Activated CD4-positive, alpha-beta T cell treated with anti-CD3 and anti-CD28 coated beads, Interleukin-2, amount 10 ng/mL, durations not matched to agents 7 days and 5 days (primary cell): Measurements from ENCODE around the gene SCRN2. TPM values are rescaled to one million over a fixed set of nuclear protein-coding genes. Genes with fewer than 3 reads are reported as not detected.
A peak's percentile ranks its signal among the peaks of the same experiment; 100 is the strongest.

Experiments used
- CTCF ChIA-PET: fragments of 350-600 bp; sonication (Branson Sonifier 250); formaldehyde crosslinking; loops from one replicate; lab custom pipeline; 2021; ENCODE audit warnings: antibody characterized with exemption; lab: Charles Lee
- POLR2A ChIA-PET: fragments of 350-600 bp; sonication (Branson Sonifier 250); formaldehyde crosslinking; loops from one replicate; lab custom pipeline; 2021; ENCODE audit warnings: antibody characterized with exemption; lab: Charles Lee
- DNase-seq: peaks from one replicate; pipeline ENCODE4 v3.0.0-alpha.2; 2020
- H3K27ac Mint-ChIP-seq: one replicate; pipeline ENCODE4 v1.8.0; 2021; ENCODE audit warnings: mild to moderate bottlenecking, moderate library complexity, mixed read lengths
- H3K27me3 Mint-ChIP-seq: one replicate; pipeline ENCODE4 v1.8.0; 2021; ENCODE audit warnings: mixed read lengths
- H3K36me3 Mint-ChIP-seq: one replicate; pipeline ENCODE4 v1.8.0; 2021; ENCODE audit warnings: low read depth, mixed read lengths
- H3K4me1 Mint-ChIP-seq: one replicate; pipeline ENCODE4 v1.8.0; 2021; ENCODE audit warnings: mixed read lengths
- H3K4me3 Mint-ChIP-seq: one replicate; pipeline ENCODE4 v1.8.0; 2021; ENCODE audit warnings: mild to moderate bottlenecking, moderate library complexity, mixed read lengths
- H3K9me3 Mint-ChIP-seq: one replicate; pipeline ENCODE4 v1.8.0; 2021; ENCODE audit warnings: mixed read lengths
- total RNA-seq, 2 experiments: library from RNA; stranded (reverse); gene quantifications; one replicate each; pipeline ENCODE4 v1.2.3, GENCODE V29; 2021

SCRN2 gene
- total RNA-seq, 2 experiments from 2014 or later: 26.8 to 33.2 TPM

GRCh38 chr17:47866941-47867340 is 25.9 kb upstream of the SCRN2 start:
- POLR2A ChIA-PET: no interaction called here
- Mint-ChIP-seq H3K4me1 (peaks cover 26% of the 10 kb centered on the region), H3K4me3 (no peak overlapping the region), H3K36me3 (no peaks in the 10 kb centered on the region), H3K27ac (no peak overlapping the region), H3K9me3 (peaks cover 2% of the 10 kb centered on the region), H3K27me3 (peaks cover 25% of the 10 kb centered on the region)
- CTCF ChIA-PET: interaction anchor here (0.6 kb wide), 2 partner anchors 123 to 246 kb away, joined by 3 read pairs; no protein-coding TSS in a partner anchor
- no peak for DNase-seq

- POLR2A ChIA-PET: interaction anchor here (0.6 kb wide), 1 partner anchor 19 kb away, joined by 4 read pairs; no protein-coding TSS in a partner anchor
- Mint-ChIP-seq H3K9me3 (peaks cover 2% of the 10 kb centered on the region), H3K27ac (no peak overlapping the region), H3K4me3 (no peak overlapping the region), H3K4me1 (peaks cover 26% of the 10 kb centered on the region), H3K36me3 (no peaks in the 10 kb centered on the region), H3K27me3 (peaks cover 13% of the 10 kb centered on the region)
- CTCF ChIA-PET: interaction anchor here (1.0 to 1.9 kb wide), 6 partner anchors 18 to 759 kb away, joined by 3 to 7 read pairs (median 4); partner anchors contain the start of gene SCRN2
- peak; percentile 17 for DNase-seq
Observed at GRCh38 chr17:47864791-47865216, 23.7 kb upstream of the SCRN2 start.

- POLR2A ChIA-PET: no interaction called here
- H3K9me3 Mint-ChIP-seq: peaks cover 2% of the 10 kb centered on the region
- H3K4me1 Mint-ChIP-seq: peaks cover 26% of the 10 kb centered on the region
- H3K27me3 Mint-ChIP-seq: peaks cover 21% of the 10 kb centered on the region
- CTCF ChIA-PET: interaction anchor here (1.0 to 1.2 kb wide), 3 partner anchors 9 to 27 kb away, joined by 3 read pairs; no protein-coding TSS in a partner anchor
- no peak overlapping the region for H3K4me3 Mint-ChIP-seq
- H3K27ac Mint-ChIP-seq: peak overlapping the region; percentile 75
- no peaks in the 10 kb centered on the region for H3K36me3 Mint-ChIP-seq
- DNase-seq: no peak
Observed at GRCh38 chr17:47862621-47863440, 21.8 kb upstream of the SCRN2 start.

GRCh38 chr17:47860386-47860785 is 19.3 kb upstream of the SCRN2 start:
- peaks cover 2% of the 10 kb centered on the region for H3K9me3 Mint-ChIP-seq
- H3K27me3 Mint-ChIP-seq: peaks cover 37% of the 10 kb centered on the region
- POLR2A ChIA-PET: no interaction called here
- no peak for DNase-seq
- H3K36me3 Mint-ChIP-seq: no peaks in the 10 kb centered on the region
- H3K27ac Mint-ChIP-seq: no peak overlapping the region
- H3K4me1 Mint-ChIP-seq: peaks cover 22% of the 10 kb centered on the region
- H3K4me3 Mint-ChIP-seq: no peak overlapping the region
- CTCF ChIA-PET: interaction anchor here (1.4 to 1.5 kb wide), 2 partner anchors 10 to 17 kb away, joined by 3 to 5 read pairs; partner anchors contain the start of gene SP6

- H3K4me1 Mint-ChIP-seq: peaks cover 4% of the 10 kb centered on the region
- H3K36me3 Mint-ChIP-seq: no peaks in the 10 kb centered on the region
- H3K4me3 Mint-ChIP-seq: no peak overlapping the region
- H3K27me3 Mint-ChIP-seq: peaks cover 63% of the 10 kb centered on the region
- ChIA-PET POLR2A (no interaction called here), CTCF (interaction anchor here (0.6 to 4.5 kb wide), 4 partner anchors 10 to 205 kb away, joined by 3 to 31 read pairs (median 12); partner anchors contain the start of gene SCRN2)
- no peak for DNase-seq
- no peak overlapping the region for H3K27ac Mint-ChIP-seq
- H3K9me3 Mint-ChIP-seq: no peaks in the 10 kb centered on the region
Observed at GRCh38 chr17:47857551-47858455, 16.7 kb upstream of the SCRN2 start.

GRCh38 chr17:47856830-47857229 is 15.8 kb upstream of the SCRN2 start:
- Mint-ChIP-seq H3K4me1 (peaks cover 7% of the 10 kb centered on the region), H3K27ac (no peak overlapping the region), H3K9me3 (no peaks in the 10 kb centered on the region), H3K27me3 (peaks cover 73% of the 10 kb centered on the region), H3K4me3 (no peak overlapping the region), H3K36me3 (no peaks in the 10 kb centered on the region)
- CTCF ChIA-PET: interaction anchor here (3.5 to 4.5 kb wide), 2 partner anchors 9 to 13 kb away, joined by 19 to 31 read pairs; no protein-coding TSS in a partner anchor
- DNase-seq: no peak
- POLR2A ChIA-PET: no interaction called here

GRCh38 chr17:47855737-47856136 is 14.7 kb upstream of the SCRN2 start:
- H3K36me3 Mint-ChIP-seq: no peaks in the 10 kb centered on the region
- H3K9me3 Mint-ChIP-seq: no peaks in the 10 kb centered on the region
- H3K4me1 Mint-ChIP-seq: peaks cover 9% of the 10 kb centered on the region
- DNase-seq: no peak
- POLR2A ChIA-PET: no interaction called here
- no peak overlapping the region for H3K4me3 Mint-ChIP-seq
- peaks cover 80% of the 10 kb centered on the region for H3K27me3 Mint-ChIP-seq
- H3K27ac Mint-ChIP-seq: no peak overlapping the region
- CTCF ChIA-PET: interaction anchor here (0.7 to 4.5 kb wide), 3 partner anchors 12 to 93 kb away, joined by 3 to 31 read pairs (median 3); no protein-coding TSS in a partner anchor

GRCh38 chr17:47853616-47854015 is 12.5 kb upstream of the SCRN2 start:
- DNase-seq: no peak
- no peak overlapping the region for H3K27ac Mint-ChIP-seq
- peaks cover 87% of the 10 kb centered on the region for H3K27me3 Mint-ChIP-seq
- no peak overlapping the region for H3K4me3 Mint-ChIP-seq
- H3K36me3 Mint-ChIP-seq: no peaks in the 10 kb centered on the region
- ChIA-PET CTCF (interaction anchor here (0.9 to 19.1 kb wide), 3 partner anchors 10 to 35 kb away, joined by 3 to 344 read pairs (median 7); partner anchors contain the start of genes SCRN2 and SP2), POLR2A (no interaction called here)
- H3K4me1 Mint-ChIP-seq: peaks cover 15% of the 10 kb centered on the region
- H3K9me3 Mint-ChIP-seq: no peaks in the 10 kb centered on the region

- peaks cover 87% of the 10 kb centered on the region for H3K27me3 Mint-ChIP-seq
- DNase-seq: no peak
- H3K36me3 Mint-ChIP-seq: no peaks in the 10 kb centered on the region
- no peaks in the 10 kb centered on the region for H3K9me3 Mint-ChIP-seq
- H3K27ac Mint-ChIP-seq: no peak overlapping the region
- POLR2A ChIA-PET: no interaction called here
- H3K4me1 Mint-ChIP-seq: peaks cover 16% of the 10 kb centered on the region
- no peak overlapping the region for H3K4me3 Mint-ChIP-seq
- CTCF ChIA-PET: interaction anchor here (0.6 to 19.1 kb wide), 8 partner anchors 9 to 117 kb away, joined by 3 to 344 read pairs (median 4); partner anchors contain the start of gene SP2
Observed at GRCh38 chr17:47852113-47852949, 11.3 kb upstream of the SCRN2 start.

GRCh38 chr17:47851764-47852112 is 10.7 kb upstream of the SCRN2 start:
- no peaks in the 10 kb centered on the region for H3K36me3 Mint-ChIP-seq
- H3K4me1 Mint-ChIP-seq: peaks cover 20% of the 10 kb centered on the region
- H3K9me3 Mint-ChIP-seq: no peaks in the 10 kb centered on the region
- DNase-seq: no peak
- CTCF ChIA-PET: interaction anchor here (0.9 to 19.1 kb wide), 7 partner anchors 9 to 117 kb away, joined by 3 to 344 read pairs (median 4); partner anchors contain the start of gene SP2
- H3K27me3 Mint-ChIP-seq: peaks cover 90% of the 10 kb centered on the region
- no peak overlapping the region for H3K4me3 Mint-ChIP-seq
- H3K27ac Mint-ChIP-seq: no peak overlapping the region
- POLR2A ChIA-PET: no interaction called here

- Mint-ChIP-seq H3K4me1 (peaks cover 20% of the 10 kb centered on the region), H3K4me3 (peak within 1 kb of the TSS; percentile 15), H3K27ac (no peak within 1 kb of the TSS), H3K27me3 (peaks cover 90% of the 10 kb centered on the region), H3K9me3 (no peaks in the 10 kb centered on the region), H3K36me3 (no peaks in the 10 kb centered on the region)
- ChIA-PET CTCF (interaction anchor here (0.6 to 19.1 kb wide), 8 partner anchors 8 to 198 kb away, joined by 3 to 344 read pairs (median 4); partner anchors contain the start of genes SCRN2 and SP2), POLR2A (interaction anchor here (0.6 kb wide), 1 partner anchor 44 kb away, joined by 5 read pairs; the partner anchor contains the start of gene SP2)
- DNase-seq: peak; percentile 49
Observed at GRCh38 chr17:47850692-47851573, 9.9 kb upstream of the SCRN2 start, which contains the start of gene SP6. SP6 (minus strand) TSS chr17:47851163; CDS start chr17:47848429, 2,734 bp downstream.
